Left renal pelvis (tissue), 4 donors: Measurements from ENCODE around the gene IRAK1BP1. TPM values are rescaled to one million over a fixed set of nuclear protein-coding genes. Genes with fewer than 3 reads are reported as not detected.
"Not testable (repeated sequence)": the region's sequence is repeated elsewhere in the genome, so short reads cannot be mapped to it uniquely, and the experiment has no call there.

Source experiments
- DNase-seq, 4 donors: peaks; one replicate each; pipeline ENCODE4 v3.0.0-alpha.2; 2013; ENCODE audit warnings: low read depth in 4 of 4, low spot score in 3 of 4
- polyA plus RNA-seq, 4 donors: library from polyadenylated mRNA; unstranded; fragments of 120-200 nt; gene quantifications; one replicate each; pipeline ENCODE4 v1.2.1, GENCODE V29; 2013; ENCODE audit not compliant: insufficient read length in 4 of 4

IRAK1BP1 gene
- polyA plus RNA-seq, result 10 to 100 TPM; 11.2 to 14.7 (median 14.1) TPM

- peak; percentile 78 to 82 (median 80) for DNase-seq
These were observed at the start of gene IRAK1BP1 for GRCh38 chr6:78867370-78868040. Gene IRAK1BP1 (plus strand): TSS chr6:78867551. CDS start chr6:78867577, 26 bp downstream.

GRCh38 chr6:78824045-78824444 lies 43.3 kb upstream of the IRAK1BP1 start:
- no peak for DNase-seq

GRCh38 chr6:78829407-78829806 lies 37.9 kb upstream of the IRAK1BP1 start:
- DNase-seq, result no peak

- DNase-seq, result no peak
These were observed 36.5 kb upstream of the IRAK1BP1 start for GRCh38 chr6:78830805-78831204.

- no peak for DNase-seq
These were observed 35.9 kb upstream of the IRAK1BP1 start for GRCh38 chr6:78831492-78831891.

- no peak for DNase-seq
These were observed 35.1 kb upstream of the IRAK1BP1 start for GRCh38 chr6:78832091-78832808.

GRCh38 chr6:78835817-78836216 lies 31.5 kb upstream of the IRAK1BP1 start:
- no peak for DNase-seq

GRCh38 chr6:78836598-78836997 lies 30.8 kb upstream of the IRAK1BP1 start:
- no peak for DNase-seq

GRCh38 chr6:78841111-78841510 lies 26.2 kb upstream of the IRAK1BP1 start:
- no peak for DNase-seq

GRCh38 chr6:78842953-78843352 lies 24.4 kb upstream of the IRAK1BP1 start:
- no peak for DNase-seq

GRCh38 chr6:78844899-78845298 lies 22.5 kb upstream of the IRAK1BP1 start:
- no peak for DNase-seq

- DNase-seq, result no peak
These were observed 21.8 kb upstream of the IRAK1BP1 start for GRCh38 chr6:78845567-78845966.

- no peak for DNase-seq
These were observed 16.7 kb upstream of the IRAK1BP1 start for GRCh38 chr6:78850621-78851020.

GRCh38 chr6:78851156-78851555 lies 16.2 kb upstream of the IRAK1BP1 start:
- DNase-seq, result no peak

- no peak for DNase-seq
These were observed 12.8 kb upstream of the IRAK1BP1 start for GRCh38 chr6:78854546-78854945.

GRCh38 chr6:78858339-78858938 lies 8.9 kb upstream of the IRAK1BP1 start:
- not testable (repeated sequence) for DNase-seq

- DNase-seq, result no peak
These were observed 5.8 kb upstream of the IRAK1BP1 start for GRCh38 chr6:78861509-78861908.

GRCh38 chr6:78863576-78863975 lies 3.8 kb upstream of the IRAK1BP1 start:
- no peak for DNase-seq

- no peak for DNase-seq
These were observed 2.4 kb upstream of the IRAK1BP1 start for GRCh38 chr6:78864957-78865356.

GRCh38 chr6:78867020-78867369 lies 356 bp upstream of the IRAK1BP1 start:
- no peak for DNase-seq

- DNase-seq, result no peak
These were observed 765 bp downstream of the IRAK1BP1 start for GRCh38 chr6:78868116-78868515.

- no peak for DNase-seq
These were observed 8.2 kb downstream of the IRAK1BP1 start for GRCh38 chr6:78875505-78875904.
